ENCODE data around the gene PAK4. TPM values are rescaled to one million over a fixed set of nuclear protein-coding genes. Genes with fewer than 3 reads are reported as not detected.

Gene PAK4
- total and polyA plus RNA-seq, 2 of the 8 experiments (the other 6 are each of a cell fraction or from before 2014, with no cell fraction given): 50.7 to 64.4 TPM

GRCh38 chr19:39157275-39157996 lies 31.9 kb downstream of the PAK4 start (continued):
- TF ChIP-seq EZH2 (IDR thresholded peaks at IDR 0.05; ENCODE audit: low read depth, low read length, severe bottlenecking): no peak
- TF ChIP-seq KDM5A (IDR thresholded peaks at IDR 0.05; ENCODE audit: low read length): no peak
- TF ChIP-seq BRCA1 (IDR thresholded peaks at IDR 0.05; ENCODE audit: low read depth, low read length): no peak
- no peak for TF ChIP-seq KDM1A (IDR thresholded peaks at IDR 0.05; ENCODE audit: borderline replicate concordance, low read length)
- TF ChIP-seq TAF1 (IDR thresholded peaks at IDR 0.05; ENCODE audit: low read depth, low read length): no peak
- no peak for TF ChIP-seq TEAD4 (IDR thresholded peaks at IDR 0.05; ENCODE audit: low read depth, low read length)
- TF ChIP-seq BACH1 (IDR thresholded peaks at IDR 0.05; ENCODE audit: low read length): no peak
